Activated T-cell treated with anti-CD3 and anti-CD28 coated beads, Interleukin-2, amount 50 U/mL, for 48 hours (primary cell): ENCODE results near the gene LTBP3.
"Not testable (repeated sequence)": the region's sequence is repeated elsewhere in the genome, so short reads cannot be mapped to it uniquely, and the experiment has no call there.

Experiments used
- DNase-seq, 2 experiments: peaks; one replicate each; pipeline ENCODE4 v3.0.0-alpha.2; 2020

The LTBP3 gene

GRCh38 chr11:65535102-65535501 is 23.1 kb downstream of the LTBP3 start:
- DNase-seq, result no peak

GRCh38 chr11:65532388-65533064 is 25.6 kb downstream of the LTBP3 start:
- no peak for DNase-seq

- no peak for DNase-seq
Observed at GRCh38 chr11:65530157-65530496, 28.0 kb downstream of the LTBP3 start.

- no peak for DNase-seq
Observed at GRCh38 chr11:65529475-65530156, 28.5 kb downstream of the LTBP3 start.

GRCh38 chr11:65528819-65529350 is 29.3 kb downstream of the LTBP3 start:
- no peak for DNase-seq

GRCh38 chr11:65526744-65527143 is 31.4 kb downstream of the LTBP3 start:
- no peak for DNase-seq

GRCh38 chr11:65525546-65526480 is 32.3 kb downstream of the LTBP3 start:
- no peak for DNase-seq

GRCh38 chr11:65524741-65525545 is 33.2 kb downstream of the LTBP3 start, which contains the start of gene SCYL1:
SCYL1 (plus strand) TSS chr11:65525083; CDS start chr11:65525154, 71 bp downstream.
- DNase-seq, result peak; percentile 89

GRCh38 chr11:65524014-65524740 is 34.0 kb downstream of the LTBP3 start:
- DNase-seq, result peak in 1 of 2 experiments; percentile 51

GRCh38 chr11:65523631-65523968 is 34.6 kb downstream of the LTBP3 start:
- DNase-seq, result not testable (repeated sequence)

- peak; percentile 44 to 45 for DNase-seq
Observed at GRCh38 chr11:65522718-65523630, 35.2 kb downstream of the LTBP3 start.

GRCh38 chr11:65521777-65522521 is 36.2 kb downstream of the LTBP3 start:
- not testable (repeated sequence) for DNase-seq

GRCh38 chr11:65518941-65519549 is 39.1 kb downstream of the LTBP3 start:
- DNase-seq, result not testable (repeated sequence)

GRCh38 chr11:65516135-65516968 is 41.8 kb downstream of the LTBP3 start:
- no peak for DNase-seq

GRCh38 chr11:65512311-65512710 is 45.8 kb downstream of the LTBP3 start:
- not testable (repeated sequence) for DNase-seq

GRCh38 chr11:65506772-65507505 is 51.2 kb downstream of the LTBP3 start:
- peak; percentile 78 for DNase-seq

GRCh38 chr11:65506290-65506771 is 51.8 kb downstream of the LTBP3 start:
- no peak for DNase-seq
